DMS153 treated with DMSO at 0.1 percent for 48 hours (cell line): ENCODE data around the gene CDKAL1.
A peak's percentile ranks its signal among the peaks of the same experiment; 100 is the strongest.
"Not testable (repeated sequence)": the region's sequence is repeated elsewhere in the genome, so short reads cannot be mapped to it uniquely, and the experiment has no call there.

Source experiments
- DNase-seq: peaks from one replicate; lab custom pipeline; 2025; ENCODE audit not compliant: unreplicated experiment; lab: John Stamatoyannopoulos, UW

The CDKAL1 gene

GRCh38 chr6:20534295-20535262 lies at the start of gene CDKAL1:
CDKAL1 (plus strand) TSS chr6:20534457; CDS start chr6:20546351, 11,894 bp downstream.
- peak; percentile 92 for DNase-seq

GRCh38 chr6:20486641-20487040 lies 47.6 kb upstream of the CDKAL1 start:
- no peak for DNase-seq

DNA sequence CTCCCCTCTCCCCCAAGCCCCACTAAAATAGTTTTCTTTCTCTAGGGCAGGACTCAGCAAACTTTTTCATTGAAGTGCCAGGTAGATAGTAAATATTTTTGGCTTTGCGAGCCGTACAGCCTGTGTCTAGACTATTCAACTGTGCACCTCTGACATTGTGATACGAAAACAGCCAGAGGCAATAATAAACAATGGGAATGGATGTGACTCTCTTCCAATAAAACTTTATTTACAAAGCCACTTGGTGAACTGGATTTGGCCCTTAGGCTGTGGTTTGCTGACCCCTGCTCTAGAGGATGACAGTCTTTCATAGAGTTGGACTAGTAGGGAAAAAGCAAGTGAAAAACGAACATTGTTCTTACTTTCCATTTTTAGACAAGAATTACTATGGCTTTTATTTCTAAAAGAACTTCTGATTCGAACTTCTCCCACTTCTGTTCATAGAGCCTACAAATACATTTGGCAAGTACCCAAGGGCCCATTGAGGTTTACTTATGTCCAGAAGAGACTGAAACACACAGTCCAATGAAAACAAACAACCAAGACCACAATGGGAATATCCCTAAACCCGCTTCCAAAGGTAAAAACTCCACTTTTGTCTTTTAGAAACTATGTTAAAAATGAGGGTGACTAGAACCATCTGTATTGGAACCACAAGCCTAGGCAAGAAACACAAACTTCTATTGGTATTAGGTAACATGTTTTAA lies 46.4 kb upstream of the CDKAL1 start:
- no peak for DNase-seq

- no peak for DNase-seq
Observed at GRCh38 chr6:20490591-20490990, 43.7 kb upstream of the CDKAL1 start.

- DNase-seq: no peak
Observed at GRCh38 chr6:20492099-20492498, 42.2 kb upstream of the CDKAL1 start.

- DNase-seq: no peak
Observed at GRCh38 chr6:20497216-20498040, 36.8 kb upstream of the CDKAL1 start.

- DNase-seq: no peak
Observed at GRCh38 chr6:20498041-20498385, 36.2 kb upstream of the CDKAL1 start.

GRCh38 chr6:20509212-20509611 lies 25.0 kb upstream of the CDKAL1 start:
- no peak for DNase-seq

GRCh38 chr6:20511852-20512251 lies 22.4 kb upstream of the CDKAL1 start:
- no peak for DNase-seq

- DNase-seq: not testable (repeated sequence)
Observed at GRCh38 chr6:20525208-20525607, 9.0 kb upstream of the CDKAL1 start.

DNA sequence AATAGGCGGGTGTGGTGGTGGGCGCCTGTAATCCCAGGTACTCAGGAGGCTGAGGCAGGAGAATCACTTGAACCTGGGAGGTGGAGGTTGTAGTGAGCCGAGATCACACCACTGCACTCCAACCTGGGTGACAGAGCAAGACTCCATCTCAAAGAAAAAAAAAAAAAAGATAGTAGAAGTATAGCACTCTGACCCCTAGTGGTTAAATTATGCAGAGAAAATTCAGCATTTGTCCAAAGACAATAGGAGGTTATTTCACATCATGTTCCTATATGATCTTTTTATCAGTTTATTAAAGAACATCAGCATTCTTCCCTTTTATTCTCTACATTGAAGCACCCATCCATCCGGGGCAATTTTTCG lies 5.2 kb upstream of the CDKAL1 start:
- peak; percentile 30 for DNase-seq

GRCh38 chr6:20532881-20533280 lies 1.4 kb upstream of the CDKAL1 start:
- no peak for DNase-seq

GRCh38 chr6:20533746-20534294 lies 437 bp upstream of the CDKAL1 start:
- no peak for DNase-seq

DNA sequence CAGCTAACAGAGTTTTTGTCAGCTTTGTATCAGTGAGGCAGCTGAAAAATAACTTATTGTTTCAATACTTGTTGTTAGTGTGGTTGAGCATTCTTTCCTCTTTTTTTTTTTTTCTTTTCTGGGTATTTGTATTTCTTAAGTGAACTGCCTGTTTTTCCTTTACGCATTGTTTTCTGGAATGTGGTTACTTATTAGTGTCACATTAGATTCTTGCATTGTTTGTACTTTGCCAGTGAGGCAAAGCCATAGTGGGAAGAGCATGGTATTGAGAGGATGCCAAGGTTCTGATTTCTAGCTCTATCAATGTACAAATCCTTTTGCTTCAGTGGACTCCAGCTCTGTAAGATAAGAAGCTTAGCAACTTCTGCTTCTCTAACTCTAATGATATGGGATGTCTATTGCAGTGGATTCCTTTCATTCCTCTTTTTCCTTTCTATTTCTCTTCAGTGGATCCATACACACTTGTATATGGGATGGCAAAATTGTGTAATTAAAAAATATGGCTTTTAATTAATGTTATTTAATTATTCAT lies 3.9 kb downstream of the CDKAL1 start:
- no peak for DNase-seq

GRCh38 chr6:20538907-20539306 lies 4.7 kb downstream of the CDKAL1 start:
- DNase-seq: no peak

DNA sequence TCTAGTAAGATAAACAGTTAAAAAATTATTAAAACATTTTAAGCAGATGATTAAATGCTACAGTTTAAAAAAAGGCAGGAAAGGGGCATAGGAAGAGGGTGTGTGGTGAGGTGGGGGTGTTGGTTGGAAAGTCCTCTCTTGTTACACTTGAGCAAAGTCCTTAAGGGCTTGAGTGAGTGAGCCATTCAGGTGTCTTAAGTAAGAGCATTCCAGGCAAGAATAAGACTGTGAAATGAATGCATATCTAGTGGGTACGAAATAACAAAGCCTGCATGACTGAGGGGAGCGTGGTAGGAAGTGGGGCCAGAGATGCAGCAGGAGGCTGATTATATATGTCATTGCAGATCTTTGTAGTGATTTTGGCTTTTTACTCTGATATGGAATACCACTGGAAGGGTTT lies 5.1 kb downstream of the CDKAL1 start:
- DNase-seq: no peak

- no peak for DNase-seq
Observed at GRCh38 chr6:20540683-20541082, 6.4 kb downstream of the CDKAL1 start.

- DNase-seq: no peak
Observed at GRCh38 chr6:20541382-20541781, 7.1 kb downstream of the CDKAL1 start.

DNA sequence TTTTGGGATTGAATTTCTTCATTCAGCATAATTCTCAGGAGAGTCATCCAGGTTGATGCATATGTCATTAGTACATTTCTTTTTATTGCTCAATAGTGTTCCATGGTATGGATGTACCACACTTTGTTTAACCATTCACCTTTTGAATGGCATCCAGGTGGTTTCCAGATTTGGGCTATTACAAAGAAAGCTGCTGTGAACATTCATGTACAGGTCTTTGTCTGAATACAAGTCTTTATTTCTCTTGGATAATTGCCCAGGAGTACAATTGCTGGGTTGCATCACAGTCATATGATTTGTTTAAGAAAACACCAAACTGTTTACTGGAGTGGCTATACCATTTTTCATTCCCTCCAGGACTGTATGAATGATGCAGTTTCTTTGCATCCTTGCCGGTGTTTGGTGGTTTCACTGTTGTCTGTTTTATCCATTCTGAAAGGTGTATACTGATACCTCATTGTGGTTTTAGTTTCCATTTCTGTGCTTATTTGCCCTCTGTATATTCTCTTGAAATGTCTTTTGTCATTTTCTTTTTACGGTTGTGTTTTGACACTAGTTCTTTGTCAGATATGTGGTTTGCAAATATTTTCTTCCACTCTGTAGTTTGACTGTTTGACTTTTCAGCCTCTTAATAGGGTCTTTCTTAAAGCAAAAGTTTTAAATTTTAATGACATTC lies 8.8 kb downstream of the CDKAL1 start:
- DNase-seq: peak; percentile 95

DNA sequence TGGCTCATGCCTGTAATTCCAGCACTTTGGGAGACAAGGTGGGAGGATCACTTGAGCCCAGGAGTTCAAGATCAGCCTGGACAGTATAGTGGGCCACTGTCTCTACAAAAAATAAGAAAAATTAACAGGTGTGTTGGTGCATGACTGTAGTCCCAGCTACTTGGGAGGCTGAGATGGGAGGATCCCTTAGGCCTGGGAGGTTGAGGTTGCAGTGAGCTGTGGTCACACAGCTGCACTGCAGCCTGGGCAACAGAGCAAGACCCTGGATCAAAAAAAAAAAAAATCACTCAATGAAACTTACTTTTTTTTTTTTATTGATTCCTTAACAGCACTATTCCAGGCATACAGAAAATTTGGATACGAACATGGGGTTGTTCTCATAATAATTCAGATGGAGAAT lies 14.0 kb downstream of the CDKAL1 start:
- no peak for DNase-seq
